ENCODE results near the gene KIDINS220. TPM values are rescaled to one million over a fixed set of nuclear protein-coding genes. Genes with fewer than 3 reads are reported as not detected.

Gene KIDINS220
- total and polyA plus RNA-seq, 9 donors = 33.8 to 96.9 (median 66.7) TPM

GRCh38 chr2:8794923-8795825, 42.2 kb downstream of the KIDINS220 start:
- Histone ChIP-seq H3K27me3 (no peaks in the 10 kb centered on the region), H3K4me1 (ENCODE audit: insufficient read depth) (peaks cover 4% of the 10 kb centered on the region), H3K36me3 (no peaks in the 10 kb centered on the region), H3K9me3 (no peaks in the 10 kb centered on the region), H3K27ac (no peak overlapping the region), H3K4me3 (no peak overlapping the region)
- no peak for DNase-seq
- TF ChIP-seq EP300 (IDR thresholded peaks at IDR 0.05) (no peak), POLR2A (IDR thresholded peaks at IDR 0.05) (no peak), CTCF (IDR thresholded peaks at IDR 0.05) (no peak)
- 80 to 90% (median 85%) methylated on average over 8 of the region's 8 CpGs for WGBS, 3 donors
- intact Hi-C loops (cut with DNase I) = no loop called here

GRCh38 chr2:8790739-8791162, 46.7 kb downstream of the KIDINS220 start:
- DNase-seq = no peak
- Histone ChIP-seq H3K27me3 (no peaks in the 10 kb centered on the region), H3K9me3 (no peaks in the 10 kb centered on the region), H3K27ac (no peak overlapping the region), H3K4me1 (ENCODE audit: insufficient read depth) (no peaks in the 10 kb centered on the region), H3K4me3 (no peak overlapping the region), H3K36me3 (no peaks in the 10 kb centered on the region)
- intact Hi-C loops (cut with DNase I) = no loop called here
- WGBS, 3 donors = 71 to 97% (median 83%) methylated on average over 2 of the region's 2 CpGs
- TF ChIP-seq CTCF (IDR thresholded peaks at IDR 0.05) = no peak
- no peak for TF ChIP-seq EP300 (IDR thresholded peaks at IDR 0.05)
- TF ChIP-seq POLR2A (IDR thresholded peaks at IDR 0.05) = no peak

GRCh38 chr2:8786463-8786862, 51.0 kb downstream of the KIDINS220 start:
- no peak for TF ChIP-seq CTCF (IDR thresholded peaks at IDR 0.05)
- TF ChIP-seq EP300 (IDR thresholded peaks at IDR 0.05) = no peak
- TF ChIP-seq POLR2A (IDR thresholded peaks at IDR 0.05) = no peak
- H3K27ac ChIP-seq = no peak overlapping the region
- H3K4me3 ChIP-seq = no peak overlapping the region
- WGBS, 3 donors = 74 to 89% (median 80%) methylated on average over 5 of the region's 5 CpGs
- no peaks in the 10 kb centered on the region for H3K9me3 ChIP-seq
- no peak for DNase-seq
- no peaks in the 10 kb centered on the region for H3K4me1 ChIP-seq (ENCODE audit: insufficient read depth)
- H3K27me3 ChIP-seq = no peaks in the 10 kb centered on the region
- intact Hi-C loops (cut with DNase I) = no loop called here
- H3K36me3 ChIP-seq = no peaks in the 10 kb centered on the region

GRCh38 chr2:8779795-8780671, 57.4 kb downstream of the KIDINS220 start:
- intact Hi-C loops (cut with DNase I) = no loop called here
- Histone ChIP-seq H3K27ac (no peak overlapping the region), H3K4me3 (no peak overlapping the region), H3K9me3 (no peaks in the 10 kb centered on the region), H3K4me1 (ENCODE audit: insufficient read depth) (no peaks in the 10 kb centered on the region), H3K36me3 (no peaks in the 10 kb centered on the region), H3K27me3 (no peaks in the 10 kb centered on the region)
- no peak for TF ChIP-seq CTCF (IDR thresholded peaks at IDR 0.05)
- no peak for TF ChIP-seq POLR2A (IDR thresholded peaks at IDR 0.05)
- no peak for TF ChIP-seq EP300 (IDR thresholded peaks at IDR 0.05)
- WGBS, 3 donors = 83 to 93% (median 89%) methylated on average over 4 of the region's 4 CpGs
- no peak for DNase-seq

Measured in ovary (tissue), 9 donors.